Breast epithelium (tissue), 3 donors: Measurements from ENCODE around the gene FAM124A.

ENCODE experiments used
- CTCF ChIP-seq, 3 donors: fragments of 450-650 bp; IDR thresholded peaks; one replicate each; pipeline ENCODE4 v1.5.1; 2016 to 2017; ENCODE audit warnings: antibody characterized with exemption in 3 of 3, mild to moderate bottlenecking in 3 of 3, moderate library complexity in 3 of 3
- POLR2A ChIP-seq: fragments of 450-650 bp; IDR thresholded peaks from one replicate; pipeline ENCODE4 v1.6.1; 2016; ENCODE audit warnings: antibody characterized with exemption, mild to moderate bottlenecking, moderate library complexity
- POLR2AphosphoS5 ChIP-seq, 3 donors: sonication (generic); formaldehyde crosslinking; IDR thresholded peaks; one replicate each; pipeline ENCODE4 v1.6.1; 2017; ENCODE audit warnings: antibody characterized with exemption in 3 of 3

- TF ChIP-seq CTCF (IDR thresholded peaks at IDR 0.05), result no peak
- TF ChIP-seq POLR2AphosphoS5 (IDR thresholded peaks at IDR 0.05), result no peak
- TF ChIP-seq POLR2A, result no peak
Observed at GRCh38 chr13:51292000-51292565, 69.9 kb downstream of the FAM124A start.
